ENCODE data around the gene PFAS.

PFAS gene

GRCh38 chr17:8255499-8255898 lies 6.4 kb downstream of the PFAS start:
- Histone ChIP-seq H3K9me3 (ENCODE audit: control insufficient read depth, low read length) (no peaks in the 10 kb centered on the region), H3K4me3 (ENCODE audit: insufficient read depth, low read depth, low read length) (no peak overlapping the region), H3K27ac (ENCODE audit: insufficient read depth, low read depth, low read length, poor library complexity, severe bottlenecking) (no peak overlapping the region), H3K4me1 (ENCODE audit: control insufficient read depth, insufficient read depth, low read length) (peaks cover under 1% of the 10 kb centered on the region), H3K36me3 (ENCODE audit: control insufficient read depth, insufficient read depth, low read length) (peaks cover 51% of the 10 kb centered on the region), H3K27me3 (ENCODE audit: control insufficient read depth, insufficient read depth, low read length, poor library complexity, severe bottlenecking) (no peaks in the 10 kb centered on the region)
- WGBS, 2 experiments: 93 to 95% methylated on average over 9 of the region's 9 CpGs

GRCh38 chr17:8256291-8256690 lies 7.2 kb downstream of the PFAS start:
- no peaks in the 10 kb centered on the region for H3K4me1 ChIP-seq (ENCODE audit: control insufficient read depth, insufficient read depth, low read length)
- 95 to 96% methylated on average over 10 of the region's 10 CpGs for WGBS, 2 experiments
- H3K36me3 ChIP-seq (ENCODE audit: control insufficient read depth, insufficient read depth, low read length): peaks cover 59% of the 10 kb centered on the region
- H3K27me3 ChIP-seq (ENCODE audit: control insufficient read depth, insufficient read depth, low read length, poor library complexity, severe bottlenecking): no peaks in the 10 kb centered on the region
- H3K9me3 ChIP-seq (ENCODE audit: control insufficient read depth, low read length): no peaks in the 10 kb centered on the region
- no peak overlapping the region for H3K4me3 ChIP-seq (ENCODE audit: insufficient read depth, low read depth, low read length)
- no peak overlapping the region for H3K27ac ChIP-seq (ENCODE audit: insufficient read depth, low read depth, low read length, poor library complexity, severe bottlenecking)

GRCh38 chr17:8256691-8257090 lies 7.6 kb downstream of the PFAS start:
- Histone ChIP-seq H3K36me3 (ENCODE audit: control insufficient read depth, insufficient read depth, low read length) (peaks cover 63% of the 10 kb centered on the region), H3K27me3 (ENCODE audit: control insufficient read depth, insufficient read depth, low read length, poor library complexity, severe bottlenecking) (no peaks in the 10 kb centered on the region), H3K4me1 (ENCODE audit: control insufficient read depth, insufficient read depth, low read length) (no peaks in the 10 kb centered on the region), H3K27ac (ENCODE audit: insufficient read depth, low read depth, low read length, poor library complexity, severe bottlenecking) (no peak overlapping the region), H3K4me3 (ENCODE audit: insufficient read depth, low read depth, low read length) (no peak overlapping the region), H3K9me3 (ENCODE audit: control insufficient read depth, low read length) (no peaks in the 10 kb centered on the region)
- WGBS, 2 experiments: 97 to 98% methylated on average over 6 of the region's 6 CpGs

GRCh38 chr17:8257801-8258200 lies 8.7 kb downstream of the PFAS start:
- Histone ChIP-seq H3K4me1 (ENCODE audit: control insufficient read depth, insufficient read depth, low read length) (no peaks in the 10 kb centered on the region), H3K36me3 (ENCODE audit: control insufficient read depth, insufficient read depth, low read length) (peaks cover 65% of the 10 kb centered on the region), H3K4me3 (ENCODE audit: insufficient read depth, low read depth, low read length) (no peak overlapping the region), H3K9me3 (ENCODE audit: control insufficient read depth, low read length) (no peaks in the 10 kb centered on the region), H3K27me3 (ENCODE audit: control insufficient read depth, insufficient read depth, low read length, poor library complexity, severe bottlenecking) (no peaks in the 10 kb centered on the region), H3K27ac (ENCODE audit: insufficient read depth, low read depth, low read length, poor library complexity, severe bottlenecking) (no peak overlapping the region)
- 95 to 98% methylated on average over 8 of the region's 8 CpGs for WGBS, 2 experiments

- WGBS, 2 experiments: 95 to 98% methylated on average over 10 of the region's 10 CpGs
- Histone ChIP-seq H3K27me3 (ENCODE audit: control insufficient read depth, insufficient read depth, low read length, poor library complexity, severe bottlenecking) (no peaks in the 10 kb centered on the region), H3K4me3 (ENCODE audit: insufficient read depth, low read depth, low read length) (no peak overlapping the region), H3K27ac (ENCODE audit: insufficient read depth, low read depth, low read length, poor library complexity, severe bottlenecking) (no peak overlapping the region), H3K4me1 (ENCODE audit: control insufficient read depth, insufficient read depth, low read length) (no peaks in the 10 kb centered on the region), H3K9me3 (ENCODE audit: control insufficient read depth, low read length) (no peaks in the 10 kb centered on the region), H3K36me3 (ENCODE audit: control insufficient read depth, insufficient read depth, low read length) (peaks cover 70% of the 10 kb centered on the region)
Observed at GRCh38 chr17:8264320-8264719, 15.2 kb downstream of the PFAS start.

GRCh38 chr17:8264836-8265542 lies 15.9 kb downstream of the PFAS start:
- Histone ChIP-seq H3K4me1 (ENCODE audit: control insufficient read depth, insufficient read depth, low read length) (no peaks in the 10 kb centered on the region), H3K36me3 (ENCODE audit: control insufficient read depth, insufficient read depth, low read length) (peaks cover 66% of the 10 kb centered on the region), H3K27me3 (ENCODE audit: control insufficient read depth, insufficient read depth, low read length, poor library complexity, severe bottlenecking) (no peaks in the 10 kb centered on the region), H3K9me3 (ENCODE audit: control insufficient read depth, low read length) (no peaks in the 10 kb centered on the region), H3K4me3 (ENCODE audit: insufficient read depth, low read depth, low read length) (no peak overlapping the region), H3K27ac (ENCODE audit: insufficient read depth, low read depth, low read length, poor library complexity, severe bottlenecking) (no peak overlapping the region)
- 96% methylated on average over 18 of the region's 18 CpGs for WGBS, 2 experiments

GRCh38 chr17:8266648-8267479 lies 17.8 kb downstream of the PFAS start:
- Histone ChIP-seq H3K36me3 (ENCODE audit: control insufficient read depth, insufficient read depth, low read length) (peaks cover 48% of the 10 kb centered on the region), H3K4me3 (ENCODE audit: insufficient read depth, low read depth, low read length) (no peak overlapping the region), H3K27me3 (ENCODE audit: control insufficient read depth, insufficient read depth, low read length, poor library complexity, severe bottlenecking) (no peaks in the 10 kb centered on the region), H3K9me3 (ENCODE audit: control insufficient read depth, low read length) (no peaks in the 10 kb centered on the region), H3K4me1 (ENCODE audit: control insufficient read depth, insufficient read depth, low read length) (no peaks in the 10 kb centered on the region), H3K27ac (ENCODE audit: insufficient read depth, low read depth, low read length, poor library complexity, severe bottlenecking) (no peak overlapping the region)
- WGBS, 2 experiments: 95 to 97% methylated on average over 29 of the region's 29 CpGs

GRCh38 chr17:8267480-8268147 lies 18.5 kb downstream of the PFAS start:
- Histone ChIP-seq H3K27me3 (ENCODE audit: control insufficient read depth, insufficient read depth, low read length, poor library complexity, severe bottlenecking) (no peaks in the 10 kb centered on the region), H3K36me3 (ENCODE audit: control insufficient read depth, insufficient read depth, low read length) (peaks cover 48% of the 10 kb centered on the region), H3K4me1 (ENCODE audit: control insufficient read depth, insufficient read depth, low read length) (no peaks in the 10 kb centered on the region), H3K9me3 (ENCODE audit: control insufficient read depth, low read length) (no peaks in the 10 kb centered on the region), H3K27ac (ENCODE audit: insufficient read depth, low read depth, low read length, poor library complexity, severe bottlenecking) (no peak overlapping the region), H3K4me3 (ENCODE audit: insufficient read depth, low read depth, low read length) (no peak overlapping the region)
- WGBS, 2 experiments: 94 to 96% methylated on average over 11 to 12 of the region's 13 CpGs

GRCh38 chr17:8268550-8269298 lies 19.6 kb downstream of the PFAS start:
- no peaks in the 10 kb centered on the region for H3K9me3 ChIP-seq (ENCODE audit: control insufficient read depth, low read length)
- H3K4me3 ChIP-seq (ENCODE audit: insufficient read depth, low read depth, low read length): no peak overlapping the region
- H3K27me3 ChIP-seq (ENCODE audit: control insufficient read depth, insufficient read depth, low read length, poor library complexity, severe bottlenecking): no peaks in the 10 kb centered on the region
- peaks cover 38% of the 10 kb centered on the region for H3K36me3 ChIP-seq (ENCODE audit: control insufficient read depth, insufficient read depth, low read length)
- 96 to 97% methylated on average over 29 of the region's 29 CpGs for WGBS, 2 experiments
- H3K4me1 ChIP-seq (ENCODE audit: control insufficient read depth, insufficient read depth, low read length): no peaks in the 10 kb centered on the region
- no peak overlapping the region for H3K27ac ChIP-seq (ENCODE audit: insufficient read depth, low read depth, low read length, poor library complexity, severe bottlenecking)

Measured in ectodermal cell (in vitro differentiated cells).